K562 (cell line): ENCODE measurements around the gene IL4I1. TPM values are rescaled to one million over a fixed set of nuclear protein-coding genes. Genes with fewer than 3 reads are reported as not detected.

ENCODE experiments used
- ARID3B ChIP-seq: fragments of 250-450 bp; sonication (Bioruptor Pico); IDR thresholded peaks from 2 replicates; pipeline ENCODE4 v1.4.0; 2020; ENCODE audit warnings: borderline replicate concordance
- BRD9 ChIP-seq: fragments of 450-650 bp; IDR thresholded peaks from 2 replicates; pipeline ENCODE4 v1.6.1; 2018; ENCODE audit warnings: low read depth; ENCODE audit not compliant: partially characterized antibody
- DIDO1 ChIP-seq: fragments of 450-650 bp; IDR thresholded peaks from 2 replicates; pipeline ENCODE4 v1.6.1; 2016; ENCODE audit warnings: low read depth, missing biosample characterization, missing genetic modification characterization
- E2F8 ChIP-seq: fragments of 450-650 bp; IDR thresholded peaks from 2 replicates; pipeline ENCODE4 v1.7.1; 2018; ENCODE audit warnings: mild to moderate bottlenecking, low read depth; ENCODE audit not compliant: partially characterized antibody
- HMBOX1 ChIP-seq: sonication (generic); IDR thresholded peaks from 2 replicates; pipeline ENCODE4 v1.6.1; 2016
- KLF13 ChIP-seq: fragments of 450-650 bp; IDR thresholded peaks from 2 replicates; pipeline ENCODE4 v1.6.1; 2016; ENCODE audit warnings: missing genetic modification characterization, low read depth, mild to moderate bottlenecking, missing compliant biosample characterization, moderate library complexity, borderline replicate concordance
- MEF2A ChIP-seq: IDR thresholded peaks from 2 replicates; pipeline ENCODE4 v1.6.1; 2011; ENCODE audit warnings: low read depth, mild to moderate bottlenecking, low read length, moderate library complexity; ENCODE audit not compliant: control insufficient read depth
- NCOA4 ChIP-seq: fragments of 450-650 bp; IDR thresholded peaks from 2 replicates; pipeline ENCODE4 v1.6.1; 2018; ENCODE audit warnings: mild to moderate bottlenecking; ENCODE audit not compliant: partially characterized antibody
- SMAD2 ChIP-seq: fragments of 150-350 bp; IDR thresholded peaks from 2 replicates; pipeline ENCODE4 v1.6.1; 2014; ENCODE audit warnings: low read depth, mild to moderate bottlenecking, low read length
- ZNF277 ChIP-seq: fragments of 250-450 bp; sonication (Bioruptor Pico); IDR thresholded peaks from 2 replicates; pipeline ENCODE4 v1.8.0; 2022; ENCODE audit warnings: inconsistent platforms, mild to moderate bottlenecking, moderate library complexity, borderline replicate concordance
- ZNF584 ChIP-seq: fragments of 200-800 bp; sonication (Bioruptor generic); IDR thresholded peaks from 2 replicates; pipeline ENCODE4 v1.6.1; 2016; ENCODE audit warnings: low read depth, mild to moderate bottlenecking, missing genetic modification characterization, missing compliant biosample characterization
- polyA plus RNA-seq, 8 experiments: library from polyadenylated mRNA; depleted of rRNA in 4 of 8; stranded (reverse) in 5 of 8; unstranded in 3 of 8; fragments of >200 nt; fragmentation: Nextera tagmentation in 2 of 8; fragmentation: Illumina TruSeq in 1 of 8; extraction: Ambion mirVana in 2 of 8; extraction: Trizol in 1 of 8; gene quantifications; 2 replicates each; pipeline versions ENCODE4 v1.2.1 to v1.2.3, GENCODE V29; 2011 to 2014; ENCODE audit warnings: inconsistent platforms in 1 of 8, missing spikeins in 1 of 8
- total RNA-seq, 7 experiments: library from RNA; depleted of rRNA in 6 of 7; stranded (reverse); fragments of >200 nt in 6 of 7; fragmentation: Illumina TruSeq in 2 of 7; extraction: Trizol in 2 of 7; gene quantifications; 2 replicates each; pipeline versions ENCODE4 v1.2.1 to v1.2.3, GENCODE V29; 2011 to 2021; ENCODE audit warnings: low replicate concordance in 1 of 7

The IL4I1 gene
- total and polyA plus RNA-seq, 9 of the 15 experiments (the other 6 are each of a cell fraction or from before 2014, with no cell fraction given) = 0.06 to 0.95 (median 0.43) TPM; not detected in 2

GRCh38 chr19:49929121-49929610, 32.5 kb upstream of the IL4I1 start, which contains the start of the genes ATF5 and NUP62 (continued):
- TF ChIP-seq DIDO1 (tag) (no peak), ZNF584 (CRISPR knock-in tag) (peak; percentile 77; the same call in 1 of the 2 replicates), ZNF277 (CRISPR knock-in tag) (no peak), E2F8 (peak; percentile 76), KLF13 (tag) (0 out of 2 replicates have a peak, but pooled peaks have one; percentile 11), ARID3B (no peak), HMBOX1 (no peak), MEF2A (no peak), BRD9 (peak; percentile 32), SMAD2 (no peak), NCOA4 (no peak)
